Measurements from ENCODE around the gene PGAP6.

Gene PGAP6

GRCh38 chr16:321532-321931 lies 60.2 kb downstream of the PGAP6 start:
- DNase-seq: no peak

Measured in stimulated activated CD4-positive, alpha-beta T cell treated with anti-CD3 and anti-CD28 coated beads, Interleukin-12 subunit alpha, Interleukin-12 subunit beta, amount 100 ng/mL, for 4 hours (primary cell).